GM12874 (cell line): Measurements from ENCODE around the gene LRRC4C.

ENCODE experiments used
- TF ChIP-seq, protein P1 (sequence below): IDR thresholded peaks from 2 replicates; pipeline ENCODE4 v1.5.1; 2011; ENCODE audit warnings: low read depth, mild to moderate bottlenecking, control low read depth, low read length, moderate library complexity; ENCODE audit not compliant: insufficient read depth

Gene LRRC4C

DNA sequence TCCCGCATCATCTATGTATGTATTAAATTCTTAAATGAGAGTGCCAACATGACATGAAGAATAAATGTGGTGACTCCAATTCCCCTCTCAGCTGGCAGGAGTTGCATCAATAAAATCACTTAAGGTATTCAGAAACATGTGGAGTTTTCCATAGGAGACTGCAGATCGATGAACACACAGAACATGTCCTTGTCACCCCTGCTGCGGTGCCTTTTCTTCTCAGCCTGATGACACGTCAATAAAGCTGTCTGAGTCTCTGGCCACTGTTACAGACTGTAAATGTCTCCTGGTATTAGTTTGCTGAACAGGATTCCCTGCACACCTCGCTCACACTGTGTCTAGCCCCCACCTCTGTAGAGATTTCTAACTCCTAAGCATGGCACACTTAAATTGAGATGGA is 460.5 kb downstream of the LRRC4C start:
- TF ChIP-seq, protein P1, sequence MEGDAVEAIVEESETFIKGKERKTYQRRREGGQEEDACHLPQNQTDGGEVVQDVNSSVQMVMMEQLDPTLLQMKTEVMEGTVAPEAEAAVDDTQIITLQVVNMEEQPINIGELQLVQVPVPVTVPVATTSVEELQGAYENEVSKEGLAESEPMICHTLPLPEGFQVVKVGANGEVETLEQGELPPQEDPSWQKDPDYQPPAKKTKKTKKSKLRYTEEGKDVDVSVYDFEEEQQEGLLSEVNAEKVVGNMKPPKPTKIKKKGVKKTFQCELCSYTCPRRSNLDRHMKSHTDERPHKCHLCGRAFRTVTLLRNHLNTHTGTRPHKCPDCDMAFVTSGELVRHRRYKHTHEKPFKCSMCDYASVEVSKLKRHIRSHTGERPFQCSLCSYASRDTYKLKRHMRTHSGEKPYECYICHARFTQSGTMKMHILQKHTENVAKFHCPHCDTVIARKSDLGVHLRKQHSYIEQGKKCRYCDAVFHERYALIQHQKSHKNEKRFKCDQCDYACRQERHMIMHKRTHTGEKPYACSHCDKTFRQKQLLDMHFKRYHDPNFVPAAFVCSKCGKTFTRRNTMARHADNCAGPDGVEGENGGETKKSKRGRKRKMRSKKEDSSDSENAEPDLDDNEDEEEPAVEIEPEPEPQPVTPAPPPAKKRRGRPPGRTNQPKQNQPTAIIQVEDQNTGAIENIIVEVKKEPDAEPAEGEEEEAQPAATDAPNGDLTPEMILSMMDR: no peak

DNA sequence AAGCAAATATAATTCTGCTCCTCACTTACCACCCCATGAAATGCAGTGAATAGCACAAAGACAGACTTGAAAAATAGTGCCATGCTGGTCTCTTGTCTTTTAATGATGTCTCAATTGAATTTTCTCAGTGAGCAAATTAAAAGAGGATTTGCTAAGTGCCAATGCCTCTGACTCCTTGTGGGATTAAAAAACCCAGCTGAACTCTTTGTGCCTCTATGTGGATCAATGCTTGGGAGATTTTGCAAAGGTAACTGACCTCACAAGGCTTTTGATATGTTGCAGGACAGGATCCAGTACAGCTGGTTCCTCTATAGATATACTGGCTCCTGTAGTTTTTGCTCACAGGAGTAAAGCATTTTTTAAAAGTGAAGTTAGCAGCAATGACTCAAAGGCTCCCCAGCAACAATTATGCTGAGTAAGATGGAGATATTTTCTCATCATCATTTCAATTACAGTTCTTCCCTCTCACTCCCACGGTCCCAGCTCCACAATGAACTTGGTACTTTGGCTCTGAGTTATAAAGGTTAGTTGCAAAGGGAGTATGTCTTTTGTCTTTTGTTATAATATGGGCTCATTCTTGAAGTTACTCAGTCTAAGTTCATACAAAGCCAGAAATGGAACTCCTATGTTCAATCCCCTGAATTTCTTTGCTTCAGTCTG is 471.5 kb downstream of the LRRC4C start:
- TF ChIP-seq, protein P1: no peak

DNA sequence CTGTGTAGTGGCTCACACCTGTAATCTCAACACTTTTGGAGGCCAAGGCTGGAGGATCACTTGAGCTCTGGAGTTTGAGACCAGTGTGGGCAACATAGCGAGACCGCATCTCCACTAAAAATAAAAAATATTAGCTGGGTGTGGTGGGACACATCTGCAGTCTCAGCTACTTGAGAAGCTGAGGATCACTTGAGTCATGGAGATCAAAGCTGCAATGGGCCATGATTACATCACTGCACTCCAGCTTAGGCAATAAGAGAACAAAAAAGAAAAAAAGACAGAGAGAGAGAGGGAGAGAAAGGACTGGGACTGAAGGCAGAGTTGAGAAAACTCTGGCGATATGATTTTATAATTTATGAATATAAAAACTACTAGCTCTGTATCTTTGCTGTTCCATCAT is 473.1 kb downstream of the LRRC4C start:
- TF ChIP-seq, protein P1: no peak

DNA sequence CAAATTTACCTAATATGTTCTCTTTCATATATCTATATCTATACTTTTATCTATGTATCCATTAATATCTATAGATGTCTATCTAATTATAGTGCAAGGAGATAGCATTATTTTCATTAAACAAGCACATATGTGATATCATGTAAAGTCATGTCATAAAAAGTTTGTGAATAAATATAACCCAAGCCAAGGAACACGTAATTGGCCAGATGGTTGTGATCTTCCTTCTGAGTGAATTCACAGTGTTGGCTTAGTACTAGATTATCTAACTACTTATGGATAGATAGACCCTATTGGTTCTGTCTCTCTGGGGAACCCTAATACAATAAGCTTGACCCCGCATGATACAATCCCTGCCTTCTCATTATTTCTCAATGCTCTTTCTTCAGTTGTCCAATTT is 484.4 kb downstream of the LRRC4C start:
- TF ChIP-seq, protein P1: no peak

DNA sequence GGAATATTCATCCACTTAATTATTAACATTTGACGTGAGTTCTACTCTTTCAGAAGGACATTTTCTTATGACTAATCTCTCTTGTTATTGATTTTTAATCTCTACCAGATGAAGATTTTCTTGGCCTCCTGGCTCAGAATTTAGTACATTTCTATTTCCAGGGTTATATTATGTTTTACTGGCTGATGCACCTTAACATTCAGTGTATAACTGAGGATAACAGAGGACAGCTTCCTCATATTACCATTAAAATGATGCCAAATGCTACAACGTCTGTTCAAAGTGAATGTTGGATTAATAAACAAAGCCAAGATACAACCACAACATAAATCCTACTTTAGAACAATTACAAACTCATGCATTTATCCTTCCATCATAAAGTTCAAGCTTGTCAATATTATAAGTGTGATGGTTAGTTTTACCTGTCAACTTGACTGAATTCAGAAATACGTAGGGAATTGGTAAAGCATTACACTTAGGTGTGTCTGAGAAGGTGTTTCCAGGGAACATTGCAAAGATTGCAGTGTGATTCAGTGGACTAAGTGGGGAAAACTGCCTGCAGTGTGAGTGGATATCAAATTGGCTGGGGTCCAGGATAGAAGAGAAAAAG is 485.2 kb downstream of the LRRC4C start:
- TF ChIP-seq, protein P1: no peak

DNA sequence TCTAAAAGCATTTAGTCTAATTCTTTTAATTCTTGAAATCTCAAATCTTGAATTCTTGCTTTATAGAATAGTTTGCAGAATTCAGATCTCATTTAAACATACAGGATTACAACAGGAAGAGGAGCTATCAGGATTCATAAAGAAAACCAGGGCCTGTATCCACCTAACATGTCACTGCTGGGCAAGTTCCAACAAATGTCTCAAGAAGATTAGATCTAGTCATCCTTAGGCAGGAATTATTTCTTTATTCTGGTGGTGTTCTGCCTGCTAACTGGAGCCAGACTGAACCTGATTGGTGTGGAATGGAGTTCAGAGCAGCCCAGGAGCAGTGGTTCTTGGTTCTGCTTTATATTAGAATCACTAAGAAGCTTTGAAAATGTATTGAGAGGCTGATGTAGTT is 500.7 kb downstream of the LRRC4C start:
- TF ChIP-seq, protein P1: no peak

DNA sequence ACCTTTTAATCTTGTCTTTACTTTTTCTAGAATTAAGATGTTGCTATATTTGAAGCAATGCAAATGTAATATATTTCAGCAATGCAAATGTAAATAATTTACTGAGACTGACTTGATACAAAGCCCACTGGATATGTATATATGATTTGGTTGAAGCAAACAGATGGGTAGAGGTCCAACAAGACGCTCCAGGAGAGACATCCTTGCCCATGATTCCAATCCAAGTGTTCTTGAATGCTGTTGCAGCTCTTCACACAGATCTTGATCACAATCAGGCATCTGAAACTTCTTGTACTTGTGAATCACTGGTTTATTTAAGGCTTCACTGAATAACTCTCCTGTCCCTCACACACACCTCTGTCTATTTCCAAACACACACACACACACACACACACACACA is 507.0 kb downstream of the LRRC4C start:
- TF ChIP-seq, protein P1: no peak
